Measurements from ENCODE around the gene COG1. TPM values are rescaled to one million over a fixed set of nuclear protein-coding genes. Genes with fewer than 3 reads are reported as not detected.

Gene COG1
- total RNA-seq, 2 experiments from 2014 or later: 83.0 to 86.2 TPM

DNA sequence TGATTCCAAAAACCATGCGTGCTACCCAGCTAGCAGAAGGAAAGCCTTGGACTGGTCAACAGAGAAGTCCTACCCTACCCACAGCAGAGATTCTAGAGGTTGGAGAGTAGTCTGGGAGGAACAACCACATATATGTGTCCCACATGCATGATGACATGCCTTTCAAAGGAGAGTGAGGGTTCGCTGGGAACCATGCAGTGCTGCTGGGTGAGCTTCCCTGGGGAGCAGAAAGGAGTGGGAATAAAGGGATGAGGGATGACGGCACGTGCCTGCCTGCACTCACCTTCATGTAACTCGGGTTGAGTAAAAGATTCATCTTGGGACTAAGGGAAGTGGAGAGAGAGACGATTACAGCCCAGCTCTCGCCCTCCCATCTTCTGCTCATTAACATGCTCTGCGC lies 59.0 kb downstream of the COG1 start:
- CTCF ChIA-PET: no interaction called here

DNA sequence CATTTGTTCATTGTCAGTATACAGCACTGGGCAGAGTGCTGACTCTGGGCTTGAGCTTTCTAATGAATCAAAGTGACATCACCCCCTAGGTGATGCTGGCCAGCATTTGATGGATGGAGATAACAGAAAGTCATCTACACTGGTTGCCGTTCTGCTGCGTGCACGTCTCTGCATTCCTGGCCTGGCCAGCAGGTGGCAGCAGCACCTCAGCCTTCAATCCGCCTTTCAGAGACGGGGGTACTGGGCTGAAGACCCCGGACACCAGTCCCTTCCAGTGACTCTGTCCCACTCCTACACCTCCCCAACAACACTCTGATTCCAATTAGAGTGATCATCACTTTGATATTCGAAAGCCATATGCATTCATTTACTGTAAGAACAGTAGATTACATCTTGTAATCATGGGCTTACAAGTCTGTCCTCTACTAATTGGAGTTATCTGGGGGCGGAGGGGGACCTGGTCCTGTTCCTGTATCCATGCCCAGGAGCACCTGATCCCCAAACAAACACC lies 62.9 kb downstream of the COG1 start:
- CTCF ChIA-PET: interaction anchor here (0.5 to 2.2 kb wide), 3 partner anchors 24 to 1399 kb away, joined by 3 to 13 read pairs (median 6); a partner anchor contains a TSS
- DNase-seq (peak; percentile 18 to 76 (median 46)), ATAC-seq (ENCODE audit: poor library complexity) (peak; percentile 73)
- Mint-ChIP-seq H3K36me3 (ENCODE audit: low read depth) (no peaks in the 10 kb centered on the region), H3K9me3 (no peaks in the 10 kb centered on the region), H3K4me3 (no peak overlapping the region), H3K4me1 (ENCODE audit: low read depth) (no peaks in the 10 kb centered on the region), H3K27me3 (no peaks in the 10 kb centered on the region), H3K27ac (no peak overlapping the region)
- TF ChIP-seq, protein P1, sequence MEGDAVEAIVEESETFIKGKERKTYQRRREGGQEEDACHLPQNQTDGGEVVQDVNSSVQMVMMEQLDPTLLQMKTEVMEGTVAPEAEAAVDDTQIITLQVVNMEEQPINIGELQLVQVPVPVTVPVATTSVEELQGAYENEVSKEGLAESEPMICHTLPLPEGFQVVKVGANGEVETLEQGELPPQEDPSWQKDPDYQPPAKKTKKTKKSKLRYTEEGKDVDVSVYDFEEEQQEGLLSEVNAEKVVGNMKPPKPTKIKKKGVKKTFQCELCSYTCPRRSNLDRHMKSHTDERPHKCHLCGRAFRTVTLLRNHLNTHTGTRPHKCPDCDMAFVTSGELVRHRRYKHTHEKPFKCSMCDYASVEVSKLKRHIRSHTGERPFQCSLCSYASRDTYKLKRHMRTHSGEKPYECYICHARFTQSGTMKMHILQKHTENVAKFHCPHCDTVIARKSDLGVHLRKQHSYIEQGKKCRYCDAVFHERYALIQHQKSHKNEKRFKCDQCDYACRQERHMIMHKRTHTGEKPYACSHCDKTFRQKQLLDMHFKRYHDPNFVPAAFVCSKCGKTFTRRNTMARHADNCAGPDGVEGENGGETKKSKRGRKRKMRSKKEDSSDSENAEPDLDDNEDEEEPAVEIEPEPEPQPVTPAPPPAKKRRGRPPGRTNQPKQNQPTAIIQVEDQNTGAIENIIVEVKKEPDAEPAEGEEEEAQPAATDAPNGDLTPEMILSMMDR (IDR thresholded peaks at IDR 0.05): peak; percentile 100
- no peaks in the 10 kb centered on the region for H3K9me3 ChIP-seq (ENCODE audit: control insufficient read depth in 1 of 2, insufficient read depth in 1 of 2, low read length in 2 of 2)
- H3K27me3 ChIP-seq (ENCODE audit: control insufficient read depth in 1 of 2, insufficient read depth in 2 of 2, low read length in 2 of 2): no peaks in the 10 kb centered on the region
- no peak overlapping the region for H3K4me3 ChIP-seq (ENCODE audit: low read length)
- no peaks in the 10 kb centered on the region for H3K36me3 ChIP-seq (ENCODE audit: insufficient read depth, low read length)
- peaks cover 6% of the 10 kb centered on the region for H3K4me1 ChIP-seq (ENCODE audit: insufficient read depth, low read length)
- no peak overlapping the region for H3K27ac ChIP-seq (ENCODE audit: low read depth in 1 of 2, low read length in 2 of 2)
- intact Hi-C loops (cut with DNase I, micrococcal nuclease): loop anchor here (1.0 to 10.0 kb wide), 6 partner anchors 115 to 922 kb away; no protein-coding TSS in a partner anchor
- POLR2A ChIA-PET: no interaction called here

More for the DNA sequence above, 59.0 kb downstream of the COG1 start:
- Mint-ChIP-seq H3K4me1 (ENCODE audit: low read depth) (no peaks in the 10 kb centered on the region), H3K9me3 (no peaks in the 10 kb centered on the region), H3K36me3 (ENCODE audit: low read depth) (peaks cover 9% of the 10 kb centered on the region), H3K27me3 (no peaks in the 10 kb centered on the region), H3K27ac (no peak overlapping the region), H3K4me3 (no peak overlapping the region)
- POLR2A ChIA-PET: no interaction called here
- H3K27ac ChIP-seq (ENCODE audit: low read depth in 1 of 2, low read length in 2 of 2): no peak overlapping the region
- H3K36me3 ChIP-seq (ENCODE audit: insufficient read depth, low read length): peaks cover 16% of the 10 kb centered on the region
- TF ChIP-seq, protein P1 (IDR thresholded peaks at IDR 0.05): no peak
- no peaks in the 10 kb centered on the region for H3K9me3 ChIP-seq (ENCODE audit: control insufficient read depth in 1 of 2, insufficient read depth in 1 of 2, low read length in 2 of 2)
- ATAC-seq (ENCODE audit: poor library complexity) (no peak), DNase-seq (no peak)
- H3K27me3 ChIP-seq (ENCODE audit: control insufficient read depth in 1 of 2, insufficient read depth in 2 of 2, low read length in 2 of 2): no peaks in the 10 kb centered on the region
- intact Hi-C loops (cut with DNase I, micrococcal nuclease): loop anchor here in 1 of 2 experiments (10.0 kb wide), 1 partner anchor 463 kb away; no protein-coding TSS in a partner anchor
- no peak overlapping the region for H3K4me3 ChIP-seq (ENCODE audit: low read length)
- peaks cover 6% of the 10 kb centered on the region for H3K4me1 ChIP-seq (ENCODE audit: insufficient read depth, low read length)

DNA sequence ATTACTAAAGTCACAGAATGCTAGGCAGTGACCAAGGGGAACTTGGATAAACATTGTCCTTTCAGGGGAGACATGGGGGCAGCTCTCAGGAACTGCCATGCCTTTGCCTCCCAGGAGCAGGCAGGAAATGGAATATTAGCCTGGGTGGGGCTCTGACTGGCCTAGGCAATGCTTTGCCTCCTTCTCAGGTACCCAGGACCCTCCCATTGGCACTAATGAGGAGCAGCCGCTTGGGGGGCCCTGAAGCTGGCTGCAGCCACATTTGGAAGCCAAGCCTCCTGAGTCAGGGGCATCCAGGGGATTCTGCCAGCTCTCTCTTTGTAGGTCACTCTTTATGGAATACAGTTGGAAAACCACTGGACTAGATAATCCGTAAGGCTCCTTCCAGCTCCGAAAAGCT lies 63.4 kb downstream of the COG1 start:
- ChIA-PET CTCF (interaction anchor here (0.7 to 2.2 kb wide), 3 partner anchors 24 to 116 kb away, joined by 3 to 13 read pairs (median 6); a partner anchor contains a TSS), POLR2A (no interaction called here)
- H3K27ac ChIP-seq (ENCODE audit: low read depth in 1 of 2, low read length in 2 of 2): no peak overlapping the region
- ATAC-seq (ENCODE audit: poor library complexity) (no peak), DNase-seq (no peak)
- TF ChIP-seq, protein P1 (IDR thresholded peaks at IDR 0.05): no peak
- Mint-ChIP-seq H3K4me1 (ENCODE audit: low read depth) (no peaks in the 10 kb centered on the region), H3K4me3 (no peak overlapping the region), H3K27ac (no peak overlapping the region), H3K36me3 (ENCODE audit: low read depth) (no peaks in the 10 kb centered on the region), H3K27me3 (no peaks in the 10 kb centered on the region), H3K9me3 (no peaks in the 10 kb centered on the region)
- intact Hi-C loops (cut with DNase I, micrococcal nuclease): loop anchor here in 1 of 2 experiments (1.0 to 10.0 kb wide), 5 partner anchors 114 to 921 kb away; no protein-coding TSS in a partner anchor
- no peaks in the 10 kb centered on the region for H3K36me3 ChIP-seq (ENCODE audit: insufficient read depth, low read length)
- peaks cover 6% of the 10 kb centered on the region for H3K4me1 ChIP-seq (ENCODE audit: insufficient read depth, low read length)
- H3K4me3 ChIP-seq (ENCODE audit: low read length): no peak overlapping the region
- no peaks in the 10 kb centered on the region for H3K9me3 ChIP-seq (ENCODE audit: control insufficient read depth in 1 of 2, insufficient read depth in 1 of 2, low read length in 2 of 2)
- H3K27me3 ChIP-seq (ENCODE audit: control insufficient read depth in 1 of 2, insufficient read depth in 2 of 2, low read length in 2 of 2): no peaks in the 10 kb centered on the region
